Activated effector memory CD4-positive, alpha-beta T cell treated with anti-CD3 and anti-CD28 coated beads, Interleukin-2, amount 50 U/mL, for 16 hours (primary cell): Measurements from ENCODE around the gene CCDC9B.

Experiments
- DNase-seq: peaks from one replicate; pipeline ENCODE4 v3.0.0-alpha.2; 2020

CCDC9B gene

DNA sequence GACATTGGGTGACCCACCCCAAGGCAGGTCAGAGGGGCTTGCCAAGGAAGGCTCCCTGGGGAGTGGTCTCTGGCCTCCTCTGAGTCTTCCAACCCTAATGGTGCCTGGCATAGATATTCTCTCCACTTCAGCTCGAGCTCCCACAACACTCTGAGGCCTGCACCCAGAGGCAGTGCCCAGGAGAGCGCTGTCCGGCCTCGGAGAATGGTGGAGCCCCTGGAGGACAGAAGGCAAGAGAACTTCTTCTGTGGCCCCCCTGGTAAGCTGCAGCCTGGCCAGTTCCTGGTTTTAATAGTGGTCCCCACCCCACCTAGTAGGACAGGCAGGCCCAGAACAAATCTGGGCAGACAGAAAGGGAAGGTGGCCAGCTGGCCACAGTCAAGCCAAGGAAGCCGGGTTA, 24.3 kb upstream of the CCDC9B start:
- no peak for DNase-seq

DNA sequence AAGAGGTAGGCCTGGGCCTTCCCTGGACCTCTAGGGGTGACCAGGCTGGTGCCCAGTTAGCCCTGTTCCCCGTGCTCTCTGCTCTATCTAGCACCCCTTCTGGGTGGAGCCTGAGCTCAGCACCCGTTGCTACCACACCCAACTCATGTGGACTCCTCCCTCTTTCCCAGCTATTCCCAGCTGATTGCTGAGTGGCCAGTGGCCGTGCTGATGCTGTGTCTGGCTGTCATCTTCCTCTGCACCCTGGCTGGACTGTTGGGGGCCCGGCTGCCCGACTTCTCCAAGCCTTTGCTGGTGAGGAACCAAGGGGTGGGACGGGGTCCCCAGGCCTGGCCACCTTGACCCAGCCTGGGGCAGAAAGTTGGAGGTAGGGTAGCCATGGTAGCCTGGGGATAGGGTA, 23.5 kb upstream of the CCDC9B start:
- no peak for DNase-seq

DNA sequence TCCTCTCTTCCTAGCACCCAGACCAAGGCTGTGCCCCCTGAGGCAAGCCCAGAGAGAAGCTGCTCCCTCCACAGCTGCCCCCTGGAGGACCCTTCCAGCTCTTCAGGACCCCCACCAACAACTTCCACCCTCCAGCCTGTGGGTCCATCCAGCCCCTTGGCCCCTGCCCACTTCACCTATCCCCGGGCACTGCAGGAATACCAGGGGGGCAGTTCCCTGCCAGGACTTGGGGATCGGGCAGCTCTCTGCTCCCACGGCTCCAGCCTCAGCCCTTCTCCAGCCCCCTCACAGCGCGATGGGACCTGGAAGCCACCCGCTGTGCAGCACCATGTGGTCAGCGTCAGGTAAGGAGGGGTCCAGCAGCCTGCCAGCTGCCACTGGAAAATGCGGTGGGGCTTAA, 22.9 kb upstream of the CCDC9B start:
- DNase-seq, result no peak

DNA sequence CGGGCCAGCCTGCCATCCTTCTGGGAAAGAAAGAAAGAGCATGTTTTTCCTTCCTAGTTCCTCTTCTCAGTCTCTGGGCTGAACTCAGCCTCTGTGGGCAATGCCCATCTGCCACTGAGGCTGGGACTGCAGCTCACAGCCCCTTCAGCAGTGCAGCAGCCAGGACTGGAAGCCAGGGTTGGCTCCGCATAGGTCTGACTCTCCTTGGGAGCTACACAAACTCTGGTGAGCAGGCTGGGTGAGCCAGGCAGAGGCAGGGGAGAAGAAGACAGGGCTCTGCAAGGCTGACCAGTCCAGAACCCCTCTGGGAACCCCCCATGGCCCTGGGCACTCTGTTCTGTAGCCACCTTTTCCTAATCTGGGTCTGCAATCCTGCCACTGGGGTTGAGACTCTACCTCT, 20.9 kb upstream of the CCDC9B start:
- no peak for DNase-seq

DNA sequence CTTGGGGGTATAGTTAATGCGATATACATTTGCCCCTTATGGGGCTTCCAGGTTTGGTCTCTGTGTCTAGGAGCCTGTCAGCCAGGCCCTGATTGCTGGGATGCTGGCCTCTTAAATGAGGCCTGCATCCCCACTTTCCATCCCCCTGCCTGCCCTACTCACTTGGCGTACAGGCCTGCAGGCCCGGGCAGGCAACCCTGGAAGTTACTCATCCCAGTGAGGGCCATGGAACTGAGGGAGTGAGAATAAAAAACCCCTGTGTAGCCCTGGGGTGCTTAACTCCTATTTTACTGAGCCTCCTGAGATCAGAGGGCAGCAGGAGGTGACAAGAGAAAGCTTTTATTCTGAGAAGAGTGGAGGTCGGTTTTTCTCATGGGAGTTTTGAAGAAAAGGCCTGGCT, 19.3 kb upstream of the CCDC9B start:
- no peak for DNase-seq

DNA sequence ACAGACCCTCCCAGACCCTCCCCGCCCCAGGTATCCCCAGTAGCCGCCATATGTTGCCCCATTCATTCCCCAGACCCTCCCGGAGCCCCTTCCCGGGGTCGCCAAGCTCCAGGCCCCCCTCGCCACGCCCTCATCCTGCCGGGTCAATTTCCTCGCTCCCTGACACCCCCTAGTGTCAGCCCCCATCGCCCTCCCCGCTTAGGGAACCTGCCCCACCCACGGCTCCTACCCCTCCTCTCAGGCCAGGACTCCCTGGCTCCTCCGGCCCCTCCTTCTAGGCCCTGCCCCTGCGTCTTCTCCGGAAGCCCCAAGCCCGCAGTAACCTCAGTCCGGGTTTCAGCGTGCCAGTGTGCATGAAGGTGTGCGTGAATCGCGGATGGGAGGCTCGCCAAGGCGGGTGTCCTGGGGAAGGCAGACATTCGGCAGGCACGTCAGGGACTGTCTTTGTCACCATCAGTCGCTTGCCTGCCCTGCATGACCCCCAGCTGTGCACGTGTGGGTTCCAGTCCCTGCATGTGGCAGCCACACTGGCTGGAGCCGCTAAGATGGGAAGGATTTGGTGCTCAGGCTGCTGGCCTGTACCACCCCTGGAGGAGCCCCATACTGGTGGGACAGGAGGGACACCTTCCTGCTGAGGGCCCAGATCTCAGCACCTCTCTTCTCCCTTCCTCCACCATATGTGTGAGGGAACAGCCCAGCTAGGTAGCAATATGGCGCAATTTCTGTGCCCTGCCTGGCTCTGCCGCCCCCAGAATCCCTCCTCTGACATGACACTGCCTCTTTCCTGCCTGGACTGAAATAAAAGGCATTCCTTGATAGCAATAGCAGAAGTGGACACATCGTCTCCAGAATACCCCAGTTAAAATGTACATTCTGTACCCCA, 18.0 kb upstream of the CCDC9B start:
- peak; percentile 76 for DNase-seq

DNA sequence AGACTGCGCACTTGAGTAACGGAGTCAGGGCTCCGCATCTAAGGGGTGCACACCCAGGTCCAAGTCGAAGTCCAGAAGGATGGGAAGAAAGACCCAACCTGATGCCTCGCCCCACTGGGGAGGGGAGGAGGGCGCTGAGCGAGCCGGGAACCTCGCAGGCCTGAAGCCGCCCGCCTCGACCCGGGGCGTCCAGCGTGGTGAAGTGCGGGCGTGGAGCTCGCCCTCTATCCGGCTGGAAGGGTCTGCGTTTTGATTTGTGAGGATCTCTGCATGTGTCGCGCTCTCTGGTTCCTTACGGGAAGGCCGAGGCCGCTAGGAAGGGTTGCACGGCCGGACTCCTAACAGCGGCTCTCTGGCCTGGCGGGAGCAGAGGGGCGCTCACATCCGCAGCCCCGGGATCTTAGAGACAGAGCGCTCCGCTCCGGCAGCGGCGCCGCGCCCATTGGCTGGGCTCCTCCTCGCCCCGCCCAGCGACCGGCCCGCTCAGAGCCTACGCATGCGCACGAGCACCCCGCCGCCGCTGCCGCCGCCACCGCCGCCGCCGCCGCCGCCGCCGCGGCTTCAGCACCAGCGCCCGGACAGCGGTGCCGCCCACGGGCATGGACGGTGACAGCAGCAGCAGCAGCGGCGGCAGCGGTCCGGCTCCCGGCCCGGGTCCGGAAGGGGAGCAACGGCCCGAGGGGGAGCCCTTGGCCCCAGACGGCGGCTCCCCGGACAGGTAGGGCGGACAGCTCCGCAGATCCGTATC, 17.2 kb upstream of the CCDC9B start, which contains the start of gene DISP2:
Gene DISP2 (plus strand): TSS at position 497 of the 748 bp plus-strand sequence. CDS start 103 bp downstream, at position 600.
- DNase-seq, result peak; percentile 96

DNA sequence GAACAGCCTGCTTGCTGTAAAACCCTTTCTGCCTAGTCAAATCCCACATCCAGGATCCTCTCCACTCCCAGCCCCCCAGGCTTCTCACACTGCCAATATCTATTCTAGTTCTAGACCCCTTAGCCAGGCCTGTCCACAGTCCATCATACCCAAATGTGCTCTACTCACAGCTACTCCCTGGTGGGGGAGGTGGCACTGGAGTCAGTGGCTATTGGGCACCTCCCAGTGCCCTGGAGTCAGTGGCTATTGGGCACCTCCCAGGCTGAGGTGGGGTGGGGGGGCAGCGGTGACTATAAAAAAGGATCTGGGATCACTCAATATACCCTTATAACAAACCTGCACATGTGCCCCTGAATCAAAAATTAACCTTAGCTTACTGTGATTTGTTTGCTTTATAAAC, 16.5 kb upstream of the CCDC9B start:
- DNase-seq, result no peak

DNA sequence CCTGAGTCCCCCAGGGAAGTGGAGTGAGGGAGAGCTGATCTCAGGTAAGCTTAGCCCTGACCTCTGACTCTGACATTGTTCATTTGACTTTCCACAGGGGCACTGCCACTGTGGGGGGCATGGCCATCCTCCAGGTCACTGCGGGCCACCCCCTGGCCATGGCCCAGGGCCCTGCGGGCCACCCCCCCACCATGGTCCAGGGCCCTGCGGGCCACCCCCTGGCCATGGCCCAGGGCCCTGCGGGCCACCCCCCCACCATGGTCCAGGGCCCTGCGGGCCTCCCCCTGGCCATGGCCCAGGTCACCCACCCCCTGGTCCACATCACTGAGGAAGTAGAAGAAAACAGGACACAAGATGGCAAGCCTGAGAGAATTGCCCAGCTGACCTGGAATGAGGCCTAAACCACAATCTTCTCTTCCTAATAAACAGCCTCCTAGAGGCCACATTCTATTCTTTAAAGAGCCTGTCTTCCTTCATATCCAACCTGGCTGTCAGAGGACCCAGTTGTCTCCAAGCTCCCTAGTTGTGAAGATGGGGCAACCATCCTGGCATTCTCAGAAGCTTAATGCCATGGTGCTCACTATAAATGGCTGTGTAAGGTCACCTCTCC, 15.3 kb upstream of the CCDC9B start:
- no peak for DNase-seq

DNA sequence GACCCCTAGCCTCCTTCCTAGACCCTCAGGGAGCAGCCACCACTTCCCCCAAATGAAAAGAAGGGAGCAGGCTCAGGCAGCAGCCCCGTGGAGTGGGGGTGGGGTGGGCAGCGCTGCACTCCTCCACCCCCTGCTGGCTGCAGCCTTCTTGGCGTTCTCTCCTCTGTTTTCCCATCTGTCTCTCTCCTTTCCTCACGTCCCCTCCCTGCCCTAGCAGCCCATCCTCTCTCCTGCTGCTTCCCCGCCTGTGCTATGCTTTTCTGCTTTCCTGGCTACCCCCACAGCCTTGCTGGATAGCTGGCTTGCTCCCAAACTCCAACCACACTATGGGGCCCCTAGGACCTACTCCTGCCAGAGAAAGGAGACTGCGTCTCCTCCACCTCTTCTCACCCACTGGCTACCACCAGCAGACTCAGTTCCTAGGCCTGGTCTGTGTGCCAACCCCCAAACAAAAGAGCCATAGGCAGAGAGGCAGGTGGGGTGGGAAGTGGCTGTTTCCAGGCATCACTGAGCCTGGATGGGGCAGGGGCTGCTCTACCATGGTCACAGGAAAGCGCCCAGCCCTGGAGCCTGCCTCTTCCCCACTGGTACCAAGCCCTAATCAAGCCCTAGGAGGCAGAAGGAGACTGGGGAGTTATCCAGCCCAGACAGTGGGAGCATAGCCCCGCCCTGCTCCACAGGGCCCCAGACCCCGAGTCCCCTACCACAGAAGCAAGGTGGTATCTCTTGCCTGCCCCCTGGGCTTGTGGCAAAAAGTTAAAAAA, 13.9 kb upstream of the CCDC9B start:
- DNase-seq, result no peak

DNA sequence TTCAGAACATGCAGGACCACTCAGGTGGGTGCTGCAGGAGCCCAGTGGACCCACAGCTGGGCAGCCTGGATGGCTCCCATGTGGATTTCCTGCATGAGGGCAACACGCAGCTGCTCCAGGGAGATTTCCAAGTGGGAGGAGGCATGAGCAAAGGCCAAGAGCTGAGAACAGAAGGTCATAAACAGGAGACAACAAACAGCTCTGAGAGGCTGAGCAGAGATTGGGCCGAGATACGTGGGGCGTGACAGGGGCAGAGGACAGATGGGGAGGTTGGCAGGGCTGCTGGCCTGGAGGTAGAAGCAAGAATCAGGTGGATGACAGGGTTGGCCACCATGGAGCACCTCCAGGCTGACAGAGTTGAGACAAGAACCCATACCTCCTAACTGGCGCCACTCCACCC, 13.0 kb upstream of the CCDC9B start:
- DNase-seq, result no peak

DNA sequence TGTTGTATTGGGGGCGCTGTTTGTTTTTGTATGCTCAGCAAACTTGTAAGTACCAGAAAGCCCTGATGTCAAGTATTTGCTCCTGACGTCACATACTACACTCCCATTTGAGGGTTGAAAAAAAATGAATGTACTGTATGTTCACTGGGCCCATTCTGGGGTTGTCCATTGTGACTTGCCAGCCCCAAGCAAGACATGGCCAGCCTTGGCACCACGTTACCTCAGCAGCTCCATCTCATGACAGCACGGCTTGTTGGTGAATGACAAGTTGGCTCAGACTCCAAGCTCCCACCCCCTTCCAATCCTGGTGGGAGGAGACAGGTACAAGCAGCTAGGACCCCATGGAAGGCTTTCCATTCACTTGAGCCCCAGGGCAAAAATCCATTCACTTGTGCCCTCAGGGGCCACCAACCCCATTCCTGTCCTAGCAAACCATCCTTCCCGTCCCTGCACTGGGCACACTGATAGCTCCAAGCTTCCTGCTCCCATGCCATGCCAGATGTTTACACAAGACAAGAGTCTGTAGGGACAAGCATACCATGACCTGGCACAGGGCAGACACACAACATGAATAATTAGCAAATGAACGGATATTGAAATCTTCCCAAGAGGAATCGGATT, 11.7 kb upstream of the CCDC9B start:
- DNase-seq, result no peak

DNA sequence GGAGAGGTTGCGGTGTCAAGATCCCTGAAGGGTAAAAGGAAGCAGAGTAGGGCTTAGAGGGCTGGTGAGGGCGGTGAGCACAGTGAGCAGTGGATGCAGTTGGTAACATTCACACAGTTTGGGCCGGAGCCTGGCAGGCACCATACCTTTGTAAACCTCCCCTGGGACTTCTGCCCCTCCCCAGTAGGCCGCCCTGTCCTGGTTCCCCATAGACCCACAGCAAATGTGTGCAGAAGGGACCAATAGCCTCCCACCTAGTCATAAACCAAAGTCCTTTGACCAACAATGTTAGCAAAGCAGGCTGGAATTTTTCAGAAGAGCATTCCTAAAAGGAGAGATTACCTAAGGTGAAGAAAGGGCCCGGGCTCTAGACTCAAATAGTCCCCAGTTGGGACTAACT, 8.4 kb upstream of the CCDC9B start:
- no peak for DNase-seq

DNA sequence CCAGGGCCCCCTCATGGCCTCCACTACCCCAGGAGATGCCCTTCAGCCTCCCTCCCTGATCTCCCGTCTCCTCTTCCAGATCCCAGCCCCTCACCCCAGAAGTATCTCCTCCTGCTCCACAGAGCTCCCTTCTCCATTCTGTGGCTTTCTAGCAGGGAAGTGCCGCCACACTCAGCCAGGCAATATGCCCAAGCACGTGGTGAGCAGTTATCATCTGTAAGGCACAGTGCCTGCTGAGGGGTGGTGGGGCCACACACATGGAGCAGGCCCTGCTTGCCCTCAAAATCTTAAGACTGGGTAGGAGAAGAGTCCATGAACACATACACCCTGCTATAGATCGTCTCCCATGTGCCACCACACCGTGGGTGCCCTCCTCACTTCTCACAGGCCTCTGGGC, 7.7 kb upstream of the CCDC9B start:
- no peak for DNase-seq

DNA sequence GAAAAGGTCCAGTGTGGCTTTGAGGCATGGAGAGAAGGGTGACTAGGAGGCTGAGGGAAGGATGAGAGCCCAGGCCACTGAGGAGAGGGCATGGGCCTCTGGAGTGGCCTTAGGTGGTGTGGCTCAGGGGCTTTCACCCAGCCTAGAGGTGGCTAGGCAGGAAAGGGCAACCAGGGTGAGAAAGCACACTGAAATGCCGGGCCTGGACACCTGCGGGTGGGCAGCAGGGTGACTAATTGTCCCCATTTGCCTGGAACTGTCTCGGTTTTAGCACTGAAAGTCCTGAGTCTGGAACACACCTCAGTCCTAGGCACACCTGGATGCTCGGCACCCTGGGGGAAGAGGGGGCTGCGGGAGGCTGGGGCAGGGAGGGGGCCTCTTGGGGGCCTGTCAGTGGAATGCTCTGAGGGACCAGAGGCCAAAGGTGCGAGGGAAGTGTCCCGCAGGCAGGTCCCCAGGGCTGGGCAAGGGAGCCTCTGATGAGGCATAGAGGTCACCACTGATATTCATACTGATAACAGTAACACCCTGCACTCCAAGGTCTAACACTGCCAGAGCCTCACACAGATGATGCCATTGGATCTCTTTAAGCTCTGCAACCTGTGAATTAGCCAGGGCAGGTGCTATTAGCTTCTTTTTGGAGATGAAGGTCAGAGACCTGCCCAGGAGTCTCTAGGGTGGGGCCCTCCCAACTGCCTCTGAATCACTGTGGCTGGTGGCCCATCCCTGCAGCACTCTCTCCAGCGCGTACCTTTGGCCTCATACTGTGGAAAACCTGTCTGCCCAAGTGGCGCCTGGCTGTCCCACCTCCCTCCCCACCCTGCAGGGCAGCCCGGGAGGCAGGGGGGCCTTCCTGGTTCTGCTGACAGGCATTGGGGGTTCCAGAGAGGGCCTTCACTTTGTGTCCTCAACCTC, 7.1 kb upstream of the CCDC9B start:
- no peak for DNase-seq

DNA sequence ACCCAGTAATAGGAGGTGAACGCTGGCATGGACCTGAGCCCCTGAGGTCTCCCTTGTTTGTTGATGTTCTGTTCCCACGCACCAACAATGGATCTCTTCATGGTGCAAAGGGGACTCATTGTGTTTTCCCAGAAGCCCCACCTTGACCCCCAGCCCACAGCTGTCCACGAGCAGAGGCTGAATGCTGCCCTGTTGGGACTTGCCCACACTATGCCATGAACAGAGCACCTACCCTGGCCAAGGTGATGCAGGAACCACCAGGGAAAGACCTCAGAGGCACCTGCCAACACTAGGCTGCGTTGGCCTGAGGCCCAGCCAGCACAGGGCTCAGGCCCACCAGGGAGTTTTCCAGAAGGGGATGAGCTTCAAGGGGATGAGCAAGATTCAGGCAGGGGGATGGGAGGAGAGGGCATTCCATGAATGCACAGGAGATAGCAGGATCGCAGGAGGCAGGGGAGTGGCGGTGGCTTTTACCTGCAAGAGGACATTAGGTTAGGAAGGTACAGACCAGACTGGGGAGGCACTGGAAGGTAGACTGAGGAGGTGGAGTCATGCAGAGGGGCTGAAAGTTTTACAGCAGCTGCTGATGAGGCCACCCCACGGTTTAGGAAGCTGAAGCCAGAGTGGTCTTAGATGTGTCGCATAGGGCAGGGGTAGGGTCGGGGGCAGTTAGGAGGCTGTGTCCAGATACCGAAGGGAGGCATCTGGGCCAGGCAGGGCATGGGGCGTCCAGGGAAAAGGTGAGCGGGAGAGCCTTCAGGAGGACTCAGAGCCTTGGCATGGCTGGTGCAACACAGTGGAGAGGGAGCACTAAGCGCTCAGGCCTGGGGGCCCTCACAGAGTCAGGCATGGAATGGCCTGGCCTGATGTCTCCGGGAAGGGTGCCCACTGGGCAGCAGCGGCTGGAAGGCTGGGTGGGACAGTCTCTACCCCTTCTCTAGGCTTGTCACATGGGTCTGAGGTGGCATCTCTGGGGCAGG, 6.1 kb upstream of the CCDC9B start:
- DNase-seq, result no peak

DNA sequence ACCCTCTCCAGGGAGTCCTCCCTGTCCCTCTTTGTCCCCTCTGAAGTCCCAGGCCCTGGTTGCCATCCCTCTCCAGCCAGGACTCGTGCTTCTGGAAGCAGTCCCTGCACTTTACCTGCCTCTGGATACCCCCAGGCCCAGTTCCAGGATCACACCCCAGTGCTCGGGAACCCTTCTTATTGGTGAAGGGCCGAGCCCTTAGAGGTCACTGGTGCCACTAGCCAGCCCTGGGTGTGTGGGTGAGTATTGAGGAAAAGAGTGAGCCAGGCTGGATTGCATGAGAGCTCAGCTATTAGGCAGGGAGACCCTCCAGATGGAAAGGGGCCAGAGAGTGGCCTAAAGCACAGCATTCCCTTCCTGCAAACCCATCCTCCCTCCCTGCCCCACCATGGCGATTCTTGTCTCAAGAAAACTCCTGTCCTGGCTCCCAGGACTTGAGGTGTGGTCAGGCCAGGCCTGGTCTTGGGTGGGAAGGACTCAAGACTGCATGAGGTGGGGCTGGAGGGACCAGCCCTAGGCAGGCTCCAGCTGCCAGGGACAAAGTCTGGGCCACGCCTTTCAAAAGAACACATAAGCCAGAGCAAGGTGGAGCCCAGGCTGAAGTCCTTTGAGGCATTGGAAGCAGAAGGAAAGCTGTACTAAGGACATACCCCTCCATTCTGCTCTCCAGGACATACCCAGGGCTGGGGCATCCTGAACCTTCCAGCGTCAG, 5.3 kb upstream of the CCDC9B start:
- DNase-seq, result no peak

DNA sequence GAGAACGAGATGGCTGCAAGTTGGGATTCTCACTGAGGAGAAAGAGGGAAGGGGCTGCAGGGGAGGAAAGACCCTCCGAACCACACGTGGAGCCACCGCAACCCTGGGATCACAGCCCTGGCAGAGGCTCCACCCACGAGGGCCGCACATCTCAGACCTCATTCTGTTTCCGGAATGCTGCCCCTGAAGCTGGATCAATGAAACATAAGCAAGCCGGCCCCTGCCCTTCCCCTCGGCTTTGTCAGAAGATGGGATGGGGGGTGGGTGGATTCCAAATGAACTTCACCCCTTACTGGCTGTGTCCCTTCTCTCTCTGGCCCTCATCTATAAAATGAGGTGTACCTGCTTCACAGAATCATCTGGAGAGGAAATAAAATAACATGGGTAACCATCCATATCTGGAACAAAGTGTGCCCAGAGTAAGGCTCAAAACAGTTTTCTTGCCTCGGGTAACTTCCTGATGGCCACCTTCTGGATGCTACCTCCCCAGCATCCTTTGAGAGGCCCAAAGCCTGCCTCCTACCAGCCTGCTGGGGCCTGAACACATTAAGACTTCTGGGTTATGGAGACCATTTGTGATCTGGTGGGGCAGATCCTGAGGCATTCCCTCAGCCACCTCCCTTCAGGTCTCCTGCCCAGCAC, 4.6 kb upstream of the CCDC9B start:
- no peak for DNase-seq

DNA sequence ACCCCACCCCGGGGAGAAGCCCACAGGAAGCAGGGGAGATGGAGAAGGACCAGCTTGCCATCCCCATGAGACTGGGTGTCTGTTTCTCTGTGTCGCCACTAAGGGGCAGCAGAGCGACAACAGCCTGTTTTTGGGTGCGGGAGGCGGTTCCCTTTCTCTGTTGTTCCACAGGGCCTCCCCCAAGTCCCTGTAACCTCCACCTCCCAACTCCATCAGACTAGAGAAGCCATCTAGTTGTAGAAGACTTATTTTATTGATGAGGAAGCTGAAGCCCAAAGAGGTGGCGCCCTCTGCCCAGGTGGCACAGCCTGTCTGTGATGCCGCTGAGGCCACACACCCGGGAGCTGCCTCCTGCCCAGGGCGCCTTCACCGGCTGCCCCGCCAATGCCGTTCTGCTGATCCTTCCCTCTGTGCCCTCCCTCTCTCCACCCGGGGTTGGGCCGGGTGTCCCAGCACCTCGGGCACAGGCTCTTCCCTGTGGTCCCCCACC, 3.9 kb upstream of the CCDC9B start:
- peak; percentile 89 for DNase-seq
